RWPE2 (cell line): ENCODE measurements around the gene FLOT2.
"Not testable (repeated sequence)": the region's sequence is repeated elsewhere in the genome, so short reads cannot be mapped to it uniquely, and the experiment has no call there.

Experiments used
- ATAC-seq: fragments of 200-7000 bp; cut with Tn5 transposase; 3 replicates; pipeline ENCODE4 v1.9.1; 2021; ENCODE audit warnings: low read depth
- DNase-seq: peaks from one replicate; pipeline ENCODE4 v3.0.0-alpha.2; 2020; ENCODE audit warnings: low spot score
- H3K27ac ChIP-seq: fragments of 450-650 bp; 2 replicates; pipeline ENCODE4 v1.5.1; 2017; ENCODE audit warnings: mild to moderate bottlenecking; ENCODE audit not compliant: poor library complexity, severe bottlenecking
- H3K27me3 ChIP-seq: fragments of 250-450 bp; sonication (Bioruptor Pico); 2 replicates; pipeline ENCODE4 v1.5.1; 2021; ENCODE audit warnings: mild to moderate bottlenecking, moderate library complexity; ENCODE audit not compliant: insufficient read depth, poor library complexity, severe bottlenecking
- H3K36me3 ChIP-seq: fragments of 250-450 bp; sonication (Bioruptor Pico); 2 replicates; pipeline ENCODE4 v1.5.1; 2020; ENCODE audit warnings: low read depth, mild to moderate bottlenecking, moderate library complexity
- H3K4me1 ChIP-seq: fragments of 250-450 bp; sonication (Bioruptor Pico); 2 replicates; pipeline ENCODE4 v1.5.1; 2021; ENCODE audit warnings: mild to moderate bottlenecking, moderate library complexity; ENCODE audit not compliant: insufficient read depth, poor library complexity, severe bottlenecking
- H3K4me3 ChIP-seq: fragments of 250-450 bp; sonication (Bioruptor Pico); 2 replicates; pipeline ENCODE4 v1.5.1; 2021; ENCODE audit warnings: mild to moderate bottlenecking, moderate library complexity; ENCODE audit not compliant: severe bottlenecking
- H3K9me3 ChIP-seq: fragments of 250-450 bp; sonication (Bioruptor Pico); 2 replicates; pipeline ENCODE4 v1.5.1; 2021; ENCODE audit warnings: mild to moderate bottlenecking, moderate library complexity; ENCODE audit not compliant: severe bottlenecking
- TF ChIP-seq, protein P1 (sequence below): fragments of 450-650 bp; IDR thresholded peaks from one replicate; pipeline ENCODE4 v1.5.1; 2017; ENCODE audit warnings: mild to moderate bottlenecking, moderate library complexity; ENCODE audit not compliant: poor library complexity, severe bottlenecking

FLOT2 gene

DNA sequence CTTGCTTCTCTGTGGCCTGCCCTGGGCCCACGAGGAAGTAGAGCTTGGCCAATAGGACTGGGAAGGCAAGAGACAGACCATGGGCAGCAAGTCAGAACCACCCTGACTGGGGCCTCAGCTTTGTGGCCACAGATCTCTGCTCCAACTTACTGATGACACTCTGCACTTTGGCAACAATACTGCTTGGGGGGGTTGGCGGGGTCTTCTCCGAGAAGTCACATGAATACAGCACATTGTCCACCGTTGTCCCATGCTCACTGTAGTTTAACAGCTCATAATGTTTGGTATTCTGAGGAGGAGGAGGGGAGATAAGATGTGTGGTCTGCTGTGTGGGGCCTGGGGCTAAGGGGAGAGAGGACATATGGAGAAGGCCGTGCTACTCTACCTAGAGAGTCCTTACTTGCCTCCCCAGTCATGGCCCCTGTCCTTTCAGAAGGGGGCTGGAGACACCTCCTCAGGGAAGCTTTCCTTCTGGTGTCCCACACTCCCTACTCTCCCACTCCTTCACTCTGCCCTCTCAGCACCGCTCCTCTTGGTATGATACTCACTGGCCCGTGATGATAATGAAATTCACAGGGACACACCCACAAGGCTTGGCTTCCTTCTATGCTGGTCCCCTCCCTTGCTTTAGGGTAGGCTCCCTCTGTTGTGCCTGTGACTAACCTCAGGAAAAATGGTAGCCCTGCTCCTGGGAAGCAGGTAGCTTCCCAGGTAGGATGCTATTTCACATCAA is 9.3 kb upstream of the FLOT2 start:
- Histone ChIP-seq H3K9me3 (no peaks in the 10 kb centered on the region), H3K36me3 (peaks cover 42% of the 10 kb centered on the region)
- DNase-seq, result no peak

DNA sequence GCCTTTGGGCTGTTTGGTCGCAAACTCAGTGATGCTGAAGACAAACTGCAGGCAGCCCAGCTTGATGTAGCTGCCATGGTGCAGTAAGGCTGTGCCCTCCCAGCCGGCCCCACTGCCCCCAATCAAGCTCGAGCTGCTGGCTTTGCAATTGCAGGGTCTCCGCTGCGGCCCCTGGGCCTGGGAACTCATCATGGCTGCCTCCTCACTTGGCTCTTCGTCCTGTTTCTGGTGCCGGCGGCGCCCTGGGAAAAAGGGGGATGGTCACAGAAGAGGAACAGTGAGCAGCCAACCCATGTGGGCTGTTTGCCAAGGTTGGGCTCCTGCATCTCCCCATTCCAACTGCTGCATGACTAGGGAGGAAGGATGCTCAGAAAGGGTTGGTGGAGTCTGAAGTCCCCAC is 8.7 kb upstream of the FLOT2 start:
- H3K27me3 ChIP-seq, result no peaks in the 10 kb centered on the region
- ATAC-seq, result no peak
- H3K27ac ChIP-seq, result no peak overlapping the region
- no peak for DNase-seq
- no peaks in the 10 kb centered on the region for H3K9me3 ChIP-seq
- peaks cover 36% of the 10 kb centered on the region for H3K36me3 ChIP-seq
- peaks cover 5% of the 10 kb centered on the region for H3K4me1 ChIP-seq
- TF ChIP-seq, protein P1, sequence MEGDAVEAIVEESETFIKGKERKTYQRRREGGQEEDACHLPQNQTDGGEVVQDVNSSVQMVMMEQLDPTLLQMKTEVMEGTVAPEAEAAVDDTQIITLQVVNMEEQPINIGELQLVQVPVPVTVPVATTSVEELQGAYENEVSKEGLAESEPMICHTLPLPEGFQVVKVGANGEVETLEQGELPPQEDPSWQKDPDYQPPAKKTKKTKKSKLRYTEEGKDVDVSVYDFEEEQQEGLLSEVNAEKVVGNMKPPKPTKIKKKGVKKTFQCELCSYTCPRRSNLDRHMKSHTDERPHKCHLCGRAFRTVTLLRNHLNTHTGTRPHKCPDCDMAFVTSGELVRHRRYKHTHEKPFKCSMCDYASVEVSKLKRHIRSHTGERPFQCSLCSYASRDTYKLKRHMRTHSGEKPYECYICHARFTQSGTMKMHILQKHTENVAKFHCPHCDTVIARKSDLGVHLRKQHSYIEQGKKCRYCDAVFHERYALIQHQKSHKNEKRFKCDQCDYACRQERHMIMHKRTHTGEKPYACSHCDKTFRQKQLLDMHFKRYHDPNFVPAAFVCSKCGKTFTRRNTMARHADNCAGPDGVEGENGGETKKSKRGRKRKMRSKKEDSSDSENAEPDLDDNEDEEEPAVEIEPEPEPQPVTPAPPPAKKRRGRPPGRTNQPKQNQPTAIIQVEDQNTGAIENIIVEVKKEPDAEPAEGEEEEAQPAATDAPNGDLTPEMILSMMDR, result no peak
- no peak overlapping the region for H3K4me3 ChIP-seq

More for the DNA sequence above, 9.3 kb upstream of the FLOT2 start:
- Histone ChIP-seq H3K4me3 (no peak overlapping the region), H3K4me1 (peaks cover 5% of the 10 kb centered on the region), H3K27me3 (no peaks in the 10 kb centered on the region), H3K27ac (no peak overlapping the region)
- no peak for ATAC-seq
- TF ChIP-seq, protein P1, result no peak

DNA sequence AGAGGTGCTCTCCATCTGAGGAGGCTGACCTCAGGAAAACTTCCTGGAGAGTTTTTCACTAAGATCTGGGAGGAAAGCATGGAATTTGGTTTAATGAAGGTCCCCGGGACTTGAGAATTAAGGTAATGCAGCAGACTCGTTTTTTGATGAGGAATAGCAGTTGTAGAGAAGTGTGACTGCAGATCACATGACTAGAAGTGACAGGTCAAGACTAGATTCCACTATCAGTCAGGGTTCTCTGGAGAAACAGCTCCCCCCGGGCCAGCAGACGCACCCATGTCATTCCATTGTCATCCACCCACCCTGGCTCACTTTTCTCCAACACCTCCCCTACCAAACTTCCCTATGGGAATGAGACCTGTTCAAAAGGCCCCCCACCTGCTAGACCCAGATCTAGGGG is 7.3 kb upstream of the FLOT2 start:
- H3K27ac ChIP-seq, result peak overlapping the region; percentile 2
- peaks cover 5% of the 10 kb centered on the region for H3K4me1 ChIP-seq
- TF ChIP-seq, protein P1, result no peak
- H3K4me3 ChIP-seq, result no peak overlapping the region
- H3K9me3 ChIP-seq, result no peaks in the 10 kb centered on the region
- DNase-seq, result no peak
- ATAC-seq, result no peak
- peaks cover 21% of the 10 kb centered on the region for H3K36me3 ChIP-seq
- H3K27me3 ChIP-seq, result no peaks in the 10 kb centered on the region

DNA sequence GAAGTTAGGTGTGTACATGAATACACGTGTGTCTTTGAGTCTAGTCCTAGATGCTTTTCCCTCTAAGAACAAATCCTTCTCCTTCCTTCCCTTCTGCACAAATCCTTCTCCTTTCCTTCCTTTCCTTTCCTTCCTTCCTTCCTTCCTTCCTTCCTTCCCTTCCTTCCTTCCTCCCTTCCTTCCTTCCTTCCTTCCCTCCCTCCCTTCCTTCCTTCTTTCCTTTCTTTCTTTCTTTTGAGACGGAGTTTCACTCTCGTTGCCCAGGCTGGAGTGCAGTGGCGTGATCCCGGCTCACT is 6.0 kb upstream of the FLOT2 start:
- not testable (repeated sequence) for H3K4me3 ChIP-seq, H3K36me3 ChIP-seq, H3K27me3 ChIP-seq, H3K9me3 ChIP-seq, ATAC-seq, DNase-seq, H3K4me1 ChIP-seq
- H3K27ac ChIP-seq, result peak overlapping the region; percentile 2

DNA sequence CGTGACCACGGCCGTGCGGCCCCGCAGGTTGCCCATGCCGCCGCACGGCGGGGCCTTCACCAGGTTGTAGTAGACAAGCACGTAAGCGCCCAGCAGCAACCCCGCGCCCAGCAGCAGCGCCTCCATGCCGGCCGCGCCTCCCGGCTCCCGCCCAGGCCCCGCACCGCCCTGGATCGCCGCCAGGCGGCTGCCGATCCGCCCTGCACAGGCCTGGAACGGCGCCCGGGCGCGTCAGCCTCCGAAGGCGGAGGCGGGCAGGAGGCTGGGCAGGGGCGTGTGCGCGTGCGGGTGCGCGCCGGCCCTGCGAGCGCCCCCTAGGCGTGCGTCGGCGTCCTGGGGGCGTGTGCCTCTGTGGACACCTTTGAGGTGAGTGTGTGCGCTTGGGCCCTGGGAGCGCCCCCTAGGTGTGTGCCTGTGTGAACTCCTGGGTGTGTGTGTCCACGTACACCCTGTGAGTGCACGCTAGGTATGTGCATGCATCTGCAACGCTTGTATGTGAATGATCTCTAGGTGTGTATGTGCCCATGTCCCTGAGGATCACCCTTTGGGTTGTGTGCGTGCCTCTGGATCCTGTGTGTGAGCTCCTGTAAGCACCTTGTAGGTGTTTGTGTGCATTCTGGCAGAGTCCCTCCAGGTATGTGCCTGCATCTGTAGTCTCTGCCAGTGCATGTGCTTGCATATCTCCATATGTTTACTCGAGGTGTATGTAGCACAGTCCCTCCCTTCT is 5.4 kb upstream of the FLOT2 start, which contains the start of gene DHRS13:
Gene DHRS13, minus strand, starts transcription at position 261 of the 727 bp plus-strand sequence. Its CDS starts 135 bp downstream, at position 126.
- peak within 1 kb of the TSS; percentile 58 for H3K27ac ChIP-seq
- peak within 1 kb of the TSS; percentile 65 for H3K4me3 ChIP-seq
- H3K27me3 ChIP-seq, result no peaks in the 10 kb centered on the region
- DNase-seq (peak; percentile 91), ATAC-seq (peak; percentile 87)
- H3K36me3 ChIP-seq, result peaks cover 3% of the 10 kb centered on the region
- H3K9me3 ChIP-seq, result no peaks in the 10 kb centered on the region
- H3K4me1 ChIP-seq, result peaks cover 5% of the 10 kb centered on the region
- TF ChIP-seq, protein P1, result peak; percentile 99
